Activated CD4-positive, CD25-positive, alpha-beta regulatory T cell (primary cell): ENCODE results near the gene AURKAIP1.
"Not testable (repeated sequence)": the region's sequence is repeated elsewhere in the genome, so short reads cannot be mapped to it uniquely, and the experiment has no call there.

Experiments used
- DNase-seq, 4 experiments: peaks; one replicate each; lab custom pipeline; 2025; lab: John Stamatoyannopoulos, UW

Gene AURKAIP1

DNA sequence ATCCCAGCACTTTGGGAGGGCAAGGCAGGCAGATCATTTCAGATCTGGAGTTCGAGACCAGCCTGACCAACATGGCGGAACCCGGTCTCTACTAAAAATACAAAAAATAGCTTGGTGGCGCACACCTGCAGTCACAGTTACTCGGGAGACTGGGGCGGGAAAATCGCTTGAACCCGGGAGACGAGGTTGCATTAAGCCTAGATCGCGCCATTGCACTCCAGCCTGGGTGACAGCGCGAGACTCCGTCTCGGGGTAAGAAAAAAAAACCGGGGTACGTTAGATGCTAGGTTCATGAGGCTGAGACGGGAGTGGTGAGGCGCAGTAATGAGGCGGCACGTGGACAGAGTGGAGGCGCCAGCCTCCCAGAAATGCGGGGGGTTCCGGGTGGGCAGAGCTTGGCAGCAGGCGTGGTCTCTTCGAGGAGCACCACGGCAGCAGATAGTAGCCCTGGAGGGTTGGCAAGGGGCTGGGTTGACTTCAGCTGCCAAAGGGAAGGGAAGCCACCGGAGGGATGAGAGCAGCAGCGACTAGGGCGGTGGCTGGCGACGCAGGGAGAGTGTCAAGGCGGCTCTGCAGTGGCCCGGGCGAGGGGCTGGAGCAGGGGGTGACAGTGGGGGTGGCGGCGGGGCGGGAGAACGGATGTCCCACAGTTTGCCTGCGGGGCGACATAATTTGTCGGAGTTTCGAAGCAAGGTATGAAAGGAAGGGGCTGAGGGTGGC lies 31.3 kb upstream of the AURKAIP1 start:
- DNase-seq, result no peak

DNA sequence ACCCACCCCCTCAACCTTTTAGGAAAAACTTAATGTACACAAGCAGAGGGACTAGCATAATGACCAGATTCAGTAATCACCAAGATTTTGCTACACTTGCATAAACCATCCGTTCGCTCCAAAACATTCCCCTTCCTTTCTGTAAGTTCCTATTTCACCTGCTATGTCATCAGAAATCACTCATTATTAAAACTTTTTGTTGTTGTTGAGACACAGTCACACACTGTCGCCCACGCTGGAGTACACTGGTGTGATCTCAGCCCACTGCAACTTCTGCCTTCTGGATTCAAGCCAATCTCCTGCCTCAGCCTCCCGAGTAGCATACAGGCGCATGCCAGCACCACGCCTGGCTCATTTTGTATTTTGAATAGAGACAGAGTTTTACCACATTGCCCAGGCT lies 28.6 kb upstream of the AURKAIP1 start:
- no peak for DNase-seq

DNA sequence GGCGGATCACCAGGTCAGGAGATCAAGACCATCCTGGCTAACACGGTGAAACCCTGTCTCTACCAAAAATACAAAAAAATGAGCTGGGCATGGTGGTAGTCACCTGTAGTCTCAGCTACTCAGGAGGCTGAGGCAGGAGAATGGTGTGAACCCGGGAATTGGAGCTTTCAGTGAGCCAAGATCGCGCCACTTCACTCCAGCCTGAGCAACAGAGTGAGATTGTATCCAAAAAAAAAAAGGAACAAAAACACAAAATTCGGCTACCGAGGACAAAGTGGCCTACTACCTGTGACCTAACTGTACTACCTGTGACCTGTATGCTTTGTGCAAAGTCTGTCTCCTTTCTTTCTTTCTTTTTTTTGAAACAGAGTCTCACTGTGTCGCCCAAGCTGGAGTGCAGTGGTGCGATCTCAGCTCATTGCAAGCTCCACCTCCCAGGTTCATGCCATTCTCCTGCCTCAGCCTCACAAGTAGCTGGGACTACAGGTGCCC lies 27.9 kb upstream of the AURKAIP1 start:
- DNase-seq, result not testable (repeated sequence)

DNA sequence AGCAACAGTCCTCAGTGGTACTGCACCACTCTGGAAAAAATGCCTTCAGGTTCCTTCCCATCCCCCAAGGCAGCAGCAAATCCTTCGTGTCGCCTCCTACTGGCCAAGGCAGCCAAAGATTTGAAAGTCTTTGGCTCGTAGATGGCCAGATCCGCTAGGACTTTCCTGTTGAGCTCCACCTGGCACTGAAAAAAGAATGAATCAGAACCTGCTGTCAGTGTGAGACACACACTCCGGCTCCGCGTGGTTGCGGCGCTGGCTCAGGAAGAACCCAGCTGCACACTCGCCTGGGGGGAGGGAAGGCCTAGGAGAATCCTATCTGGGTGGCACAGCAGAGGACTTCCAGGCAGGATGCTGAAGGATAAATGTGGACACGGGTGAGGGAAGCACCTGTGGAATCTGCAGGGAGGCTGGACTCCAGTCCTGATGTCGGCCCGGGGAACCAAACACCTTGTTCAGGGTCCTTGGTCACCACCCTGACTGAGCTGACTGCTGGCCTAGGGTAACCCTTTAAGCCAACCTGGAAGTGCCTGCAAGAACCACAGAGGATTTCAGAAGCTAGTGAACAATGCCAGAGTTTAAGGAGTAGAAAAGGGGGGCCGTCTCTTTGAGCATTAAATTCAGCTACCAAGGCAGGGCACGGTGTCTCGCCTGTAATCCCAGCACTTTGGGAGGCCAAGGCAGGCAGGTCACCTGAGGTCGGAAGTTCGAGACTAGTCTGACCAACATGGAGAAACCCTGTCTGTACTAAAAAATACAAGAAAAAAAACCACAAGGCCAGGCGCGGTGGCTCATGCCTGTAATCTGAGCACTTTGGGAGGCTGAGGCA lies 27.3 kb upstream of the AURKAIP1 start:
- no peak for DNase-seq

DNA sequence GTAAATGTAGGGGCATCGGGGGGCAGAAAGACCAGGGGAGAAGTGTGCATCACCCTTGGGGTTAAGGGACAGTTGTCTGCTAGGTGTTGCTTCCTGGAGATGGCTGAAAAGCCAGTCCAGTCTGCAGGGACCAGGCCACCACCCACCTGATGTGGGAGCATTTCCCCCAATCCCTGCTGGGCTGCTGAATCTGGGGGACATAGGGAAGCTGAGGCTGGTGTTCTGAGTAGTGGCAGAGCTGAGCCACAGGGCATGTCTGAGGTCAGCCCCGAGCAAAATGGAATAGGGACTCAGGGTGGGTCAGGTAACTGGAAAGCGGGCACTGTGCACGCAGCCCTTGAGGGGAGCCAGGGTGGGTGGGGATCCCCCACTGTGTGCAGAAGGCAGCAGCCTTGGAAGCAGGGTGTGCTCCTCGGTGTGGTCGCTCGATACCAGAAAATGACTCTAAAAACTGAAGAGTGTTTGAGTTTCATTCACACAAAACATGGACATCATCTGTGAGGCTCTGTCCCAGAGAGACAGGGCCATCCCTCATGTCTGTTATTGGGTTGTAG lies 26.5 kb upstream of the AURKAIP1 start:
- DNase-seq, result no peak

DNA sequence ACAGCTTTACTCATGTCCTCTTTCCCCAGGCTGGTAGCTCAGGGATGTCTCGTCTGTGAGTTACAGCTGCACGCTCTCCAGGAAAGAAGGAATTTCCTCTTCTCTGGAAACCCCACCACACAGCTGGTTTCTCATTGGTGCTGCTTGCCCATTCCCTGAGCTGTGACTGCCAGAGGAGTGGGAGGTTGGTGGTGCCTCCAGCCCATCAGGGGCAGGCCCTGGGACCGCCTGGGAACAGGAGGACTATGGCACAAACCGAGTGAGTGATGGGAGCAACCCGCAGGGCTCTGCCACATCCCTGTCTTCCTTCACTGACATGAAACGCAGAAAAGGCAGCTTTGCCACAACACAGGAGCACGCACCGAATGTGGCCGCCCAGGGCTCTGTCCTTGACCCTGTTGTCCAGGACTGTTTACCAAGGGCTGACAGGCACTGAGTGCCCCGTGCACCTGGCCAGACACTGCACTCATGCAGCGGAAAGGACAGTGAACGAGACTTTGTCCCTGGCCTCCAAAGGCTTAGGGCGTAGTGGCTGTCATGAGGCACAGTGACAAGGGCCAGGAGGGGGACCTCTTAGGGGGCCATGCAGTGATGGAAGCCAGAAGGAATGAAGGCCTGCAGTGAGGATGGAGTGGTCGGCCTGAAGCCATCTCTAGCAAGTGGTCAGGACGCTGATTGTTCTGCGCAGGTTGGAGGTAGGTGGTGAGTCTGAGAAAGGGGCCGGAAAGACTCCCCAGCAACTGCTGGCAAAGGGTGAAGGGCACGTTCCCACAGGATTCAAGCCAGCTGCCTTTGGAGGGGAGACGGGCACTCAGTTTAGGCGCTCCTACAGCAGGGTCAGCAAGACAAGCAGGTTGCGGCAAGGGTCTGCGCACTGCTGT lies 25.8 kb upstream of the AURKAIP1 start:
- no peak for DNase-seq

DNA sequence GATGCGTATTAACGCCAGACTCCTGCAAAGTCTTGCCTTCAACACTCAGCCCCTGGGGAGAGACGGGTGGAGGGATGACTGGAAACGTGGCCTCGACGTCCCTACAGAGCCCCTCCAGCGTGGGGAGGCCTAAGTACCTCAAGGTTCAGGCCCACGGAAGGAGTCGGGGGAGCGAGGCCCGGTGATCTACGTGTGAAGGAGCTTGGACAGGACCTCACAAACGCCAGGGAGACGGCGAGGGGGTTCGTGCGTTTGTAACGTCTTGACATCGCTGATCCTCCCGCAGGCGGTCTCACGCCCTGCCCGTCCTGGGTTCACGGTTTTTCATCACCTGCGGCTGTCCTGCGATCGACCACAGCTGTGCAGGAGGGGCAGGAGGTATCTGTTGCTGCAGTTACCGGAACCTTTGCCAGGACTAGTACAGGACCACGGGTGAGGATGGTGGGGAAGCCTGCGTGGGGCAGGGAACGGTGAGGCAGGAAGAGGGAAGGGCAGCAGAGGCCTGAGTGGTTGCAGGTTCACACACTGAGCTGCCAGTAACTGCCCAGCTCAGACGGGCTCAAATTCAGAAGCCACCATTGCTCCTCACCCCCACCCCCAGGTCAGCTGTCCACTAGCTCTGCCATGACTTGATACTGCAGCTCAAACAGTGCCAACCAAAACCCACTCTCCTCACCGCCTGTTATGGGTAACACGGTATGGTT lies 25.0 kb upstream of the AURKAIP1 start:
- no peak for DNase-seq

DNA sequence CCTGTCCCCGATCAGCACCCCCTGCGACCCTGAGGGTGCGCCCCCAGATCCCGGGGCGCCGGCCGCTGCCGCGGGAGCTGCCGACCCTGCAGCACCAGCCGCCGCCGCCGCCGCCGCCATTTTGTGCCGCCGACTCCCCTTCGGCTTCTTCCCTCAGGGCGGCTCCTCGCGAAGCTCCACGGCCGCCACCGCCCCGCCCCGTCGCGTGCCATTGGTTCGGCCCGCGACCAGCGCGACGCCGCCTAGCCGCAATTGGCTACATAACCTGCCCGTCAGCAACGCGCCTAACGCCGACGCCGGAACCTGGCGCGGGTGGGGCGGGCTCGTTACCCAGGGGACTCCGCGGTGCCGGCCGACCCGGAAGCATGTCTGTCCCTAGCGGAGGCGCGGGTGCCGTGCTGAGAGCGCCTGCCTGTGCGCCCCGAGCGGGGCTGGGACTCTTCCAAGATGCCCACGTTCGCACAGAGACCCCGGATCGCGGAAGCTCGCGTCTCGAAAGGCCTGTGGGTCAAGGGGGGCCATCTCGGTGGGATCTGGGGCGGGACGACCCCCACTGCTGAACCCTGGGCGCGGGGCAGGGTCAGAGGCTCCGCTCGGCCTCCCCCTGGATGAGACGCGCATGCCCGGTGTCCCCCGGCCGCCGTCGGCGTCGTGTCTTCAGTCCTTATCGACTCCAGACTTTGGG lies 24.3 kb upstream of the AURKAIP1 start, which contains the start of gene CCNL2:
CCNL2 (minus strand) TSS at position 149 of the 685 bp plus-strand sequence; CDS start at position 120, 29 bp downstream.
- peak; percentile 98 to 99 (median 98) for DNase-seq

DNA sequence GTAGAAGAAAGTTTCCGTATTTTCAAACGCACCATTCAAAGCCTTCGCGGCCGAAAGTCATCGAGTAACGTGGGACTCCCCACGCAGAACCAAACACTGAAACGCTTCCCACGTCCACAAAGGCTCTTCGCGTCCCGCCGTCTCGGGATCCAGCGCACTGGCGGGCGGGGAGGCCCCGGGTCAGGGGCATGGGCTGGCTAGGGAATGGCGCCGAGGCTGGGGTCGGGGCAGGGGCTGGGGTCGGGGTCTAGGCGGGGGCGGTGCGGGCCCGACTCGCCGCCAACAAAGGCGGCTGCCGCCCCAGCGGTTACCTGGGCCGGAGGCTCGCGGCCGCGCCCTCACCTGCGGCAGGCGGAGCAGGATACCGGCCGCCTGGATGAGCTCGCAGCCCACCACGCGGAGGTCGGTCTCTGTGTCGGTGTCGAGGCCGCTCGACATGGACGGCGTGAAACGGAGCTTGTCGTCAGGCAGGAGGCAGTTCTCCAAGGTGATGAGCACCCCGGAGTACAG lies 23.7 kb upstream of the AURKAIP1 start:
- no peak for DNase-seq

DNA sequence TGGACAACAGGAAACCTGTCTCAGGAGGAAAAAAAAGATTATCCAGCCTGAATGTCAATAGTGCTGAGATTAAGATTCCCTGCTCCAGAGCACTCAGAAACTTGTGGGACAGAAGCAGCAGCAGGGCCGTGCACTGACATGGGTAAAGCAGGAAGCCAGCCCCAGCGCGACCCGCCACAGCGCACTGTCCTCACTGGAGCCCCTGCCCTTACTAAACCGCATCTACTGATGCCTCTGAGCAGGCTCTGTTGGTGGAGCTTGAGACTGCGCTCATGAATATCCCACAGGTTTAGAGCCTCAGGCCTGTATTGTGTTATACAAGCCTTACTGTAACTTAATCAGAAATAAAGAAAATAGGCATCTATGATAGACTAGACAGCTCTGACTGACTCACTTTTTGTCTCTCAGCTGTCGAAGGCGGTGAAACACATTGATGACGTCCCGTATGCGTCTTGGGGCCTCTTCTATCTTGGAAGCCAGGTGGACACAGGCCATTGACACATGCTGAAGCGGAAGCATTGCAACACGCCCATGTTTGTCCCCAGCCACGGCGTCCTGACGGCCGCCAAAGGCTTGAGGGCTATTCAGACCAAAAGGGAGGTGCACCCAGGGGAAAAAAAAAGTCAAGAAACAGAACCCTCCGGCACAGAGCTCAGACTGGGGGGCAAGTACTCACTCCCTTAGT lies 23.0 kb upstream of the AURKAIP1 start:
- DNase-seq, result no peak

DNA sequence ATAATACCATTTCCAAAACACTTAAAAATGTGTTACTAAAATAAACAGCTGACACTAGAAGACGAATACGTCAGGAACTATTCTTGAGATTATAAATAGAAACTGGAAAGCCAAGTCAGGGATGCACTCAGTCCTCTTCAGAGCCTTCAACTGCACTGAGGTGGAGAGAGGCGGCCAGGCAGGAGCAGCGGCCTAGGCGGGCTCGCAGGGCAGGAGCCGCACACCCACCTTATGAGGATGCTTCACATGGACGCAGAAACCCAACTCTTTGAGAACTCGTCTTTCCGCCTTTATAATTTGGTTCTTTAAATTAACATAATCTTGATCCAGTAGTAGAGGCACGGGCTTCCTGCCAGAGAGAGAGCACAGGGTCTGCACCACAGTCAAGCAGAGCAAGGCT lies 20.2 kb upstream of the AURKAIP1 start:
- DNase-seq, result no peak

DNA sequence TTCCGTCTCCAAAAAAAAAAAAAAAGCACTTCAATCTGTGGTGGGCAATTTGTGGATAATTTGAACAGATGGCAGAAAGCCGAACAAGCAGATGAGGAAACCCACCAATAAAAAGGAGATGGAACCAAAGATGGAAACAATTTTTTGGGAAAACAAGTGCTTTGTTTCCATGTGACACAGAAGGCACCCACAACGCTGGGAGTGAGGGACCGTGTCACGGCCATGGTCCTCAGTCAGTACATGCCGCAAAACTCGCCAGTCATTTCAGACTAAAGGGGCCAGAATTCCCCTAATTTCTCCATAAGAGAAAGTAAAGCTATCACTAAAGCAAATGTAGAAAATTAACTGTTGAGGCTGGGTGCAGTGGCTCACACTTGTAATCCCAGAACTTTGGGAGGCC lies 19.1 kb upstream of the AURKAIP1 start:
- DNase-seq, result no peak

DNA sequence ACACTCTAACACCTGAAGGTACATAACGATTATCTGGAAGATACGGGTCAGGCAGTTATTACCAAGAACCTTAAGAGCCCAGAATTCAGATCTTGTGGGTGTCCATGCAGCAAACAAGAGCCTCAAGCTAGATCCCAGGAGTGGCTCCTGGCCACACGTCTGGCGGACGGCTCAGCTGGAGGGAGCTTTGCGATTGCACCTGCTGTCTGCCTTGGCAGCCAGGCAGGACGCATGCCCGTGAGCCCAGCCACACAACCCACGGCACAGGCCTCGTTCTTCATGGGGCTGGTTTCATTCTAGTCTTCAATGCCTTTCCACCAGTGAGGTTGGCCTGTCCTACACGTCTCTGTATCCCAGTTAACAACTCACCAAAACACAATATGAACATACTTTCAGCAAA lies 18.4 kb upstream of the AURKAIP1 start:
- DNase-seq, result no peak

DNA sequence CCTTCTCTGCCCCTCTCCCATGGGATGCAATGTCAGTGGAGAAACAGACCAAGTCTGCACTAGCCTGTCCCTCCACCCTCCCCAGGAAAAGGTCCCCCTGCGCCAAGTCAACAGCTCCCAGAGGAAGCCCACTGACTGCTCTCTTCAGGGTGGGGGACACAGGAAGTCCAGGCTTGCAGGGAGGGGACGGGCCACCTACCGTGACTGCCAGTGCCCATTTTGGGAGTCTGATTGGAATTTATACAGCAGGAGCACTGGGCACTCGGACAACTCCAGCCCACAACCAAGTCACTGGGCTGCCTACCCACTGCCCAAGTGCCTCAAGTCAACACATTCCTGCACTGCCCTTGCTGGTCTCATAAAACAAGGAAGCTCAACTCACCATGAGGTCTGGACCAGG lies 18.0 kb upstream of the AURKAIP1 start:
- no peak for DNase-seq

DNA sequence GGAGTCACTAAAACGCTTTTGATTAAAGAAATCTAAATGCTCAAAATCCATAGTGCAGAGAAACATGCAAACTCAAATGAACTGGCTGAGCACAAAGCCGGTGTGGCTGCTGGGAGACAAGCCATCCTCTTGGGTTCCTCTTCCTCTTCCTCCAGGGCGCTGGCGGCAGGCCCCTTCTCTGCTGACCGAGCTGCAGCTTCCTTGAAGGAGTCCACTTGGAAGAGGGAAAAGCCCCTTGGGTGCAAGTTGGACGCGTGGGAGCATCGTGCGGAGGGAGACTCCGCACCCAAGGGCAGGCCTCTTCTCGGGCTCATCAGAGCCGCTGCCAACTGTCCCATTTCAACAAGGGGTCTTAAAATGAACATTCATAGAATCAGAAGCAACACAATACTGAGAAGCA lies 16.2 kb upstream of the AURKAIP1 start:
- no peak for DNase-seq

DNA sequence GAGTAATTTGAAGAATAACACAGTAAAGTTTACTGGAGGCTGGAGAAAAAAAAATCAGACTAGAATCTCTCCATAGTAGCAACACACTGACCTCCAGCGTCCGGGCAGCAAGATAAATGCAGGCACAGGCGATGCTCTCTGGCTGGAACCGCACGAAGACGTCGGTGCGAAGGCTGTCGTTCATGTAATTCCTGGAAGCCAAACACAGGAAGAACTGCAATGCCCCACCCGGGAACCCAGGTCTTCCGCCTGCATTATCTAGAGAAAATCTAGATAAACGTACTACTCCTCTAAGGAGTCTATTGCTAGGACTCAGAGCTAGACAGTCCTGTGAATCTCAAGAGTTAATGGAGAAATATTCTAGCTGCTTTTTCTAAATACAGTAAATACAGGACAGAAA lies 15.7 kb upstream of the AURKAIP1 start:
- DNase-seq, result no peak

DNA sequence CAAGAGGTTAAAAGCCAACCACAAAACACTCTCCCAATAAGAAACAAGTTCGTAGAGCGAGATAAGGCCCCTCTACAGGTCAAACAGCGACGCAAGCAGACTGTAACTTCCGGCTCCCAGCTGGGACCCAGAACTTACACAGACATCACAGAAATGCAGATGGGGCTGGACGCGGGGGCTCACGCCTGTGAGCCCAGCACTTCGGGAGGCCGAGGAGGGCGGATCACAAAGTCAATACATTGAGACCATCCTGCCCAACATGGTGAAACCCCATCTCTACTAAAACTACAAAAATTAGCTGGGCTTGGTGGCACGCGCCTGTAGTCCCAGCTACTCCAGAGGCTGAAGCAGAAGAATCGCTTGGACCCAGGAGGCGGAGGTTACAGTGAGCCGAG lies 13.1 kb upstream of the AURKAIP1 start:
- no peak for DNase-seq

DNA sequence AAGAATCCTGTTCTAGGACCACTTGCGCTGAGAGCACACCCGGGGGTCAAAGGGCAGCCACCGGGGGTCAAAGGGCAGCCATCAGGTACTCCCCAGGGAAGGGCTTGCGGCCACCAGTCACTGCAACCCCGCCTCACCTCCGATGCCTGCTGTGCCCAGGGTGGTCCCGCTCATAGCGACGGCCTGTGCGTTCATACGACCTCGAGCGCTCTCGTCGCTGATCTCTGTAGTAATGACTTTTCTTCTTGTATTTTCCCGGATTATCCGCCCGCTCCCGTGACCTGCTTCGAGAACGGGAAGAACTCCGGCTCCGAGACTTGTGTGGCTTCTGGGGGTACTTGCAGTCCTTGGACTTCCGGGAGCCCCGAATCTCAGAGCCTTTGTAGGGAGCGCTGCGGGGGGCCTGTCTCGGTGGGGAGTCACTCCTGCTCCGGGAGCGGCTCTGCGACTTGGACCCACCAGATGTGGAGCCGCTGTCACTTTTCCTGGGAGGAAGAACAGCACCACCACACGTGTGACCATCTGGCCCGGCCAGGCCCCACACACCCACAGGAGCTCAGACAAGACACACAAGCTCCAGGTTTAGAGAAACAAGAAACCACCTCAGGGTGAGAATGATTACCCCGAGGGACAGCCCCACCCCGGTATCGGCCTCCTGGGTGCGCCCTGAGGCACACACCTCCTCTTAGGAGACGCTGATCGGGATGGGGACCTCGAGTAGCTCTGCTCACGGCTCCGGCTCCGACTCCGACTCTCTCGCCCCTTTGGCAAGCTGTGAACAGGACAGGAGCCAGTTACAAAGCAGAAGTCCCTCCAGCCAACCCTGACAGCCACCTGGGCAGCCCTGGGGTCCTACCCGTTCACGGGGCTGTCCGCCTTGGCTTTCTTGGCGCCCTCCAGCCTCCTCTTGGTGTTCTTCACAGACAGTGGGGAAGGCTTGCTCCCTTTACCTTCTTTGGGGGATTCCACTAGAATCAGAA lies 12.4 kb upstream of the AURKAIP1 start:
- no peak for DNase-seq

DNA sequence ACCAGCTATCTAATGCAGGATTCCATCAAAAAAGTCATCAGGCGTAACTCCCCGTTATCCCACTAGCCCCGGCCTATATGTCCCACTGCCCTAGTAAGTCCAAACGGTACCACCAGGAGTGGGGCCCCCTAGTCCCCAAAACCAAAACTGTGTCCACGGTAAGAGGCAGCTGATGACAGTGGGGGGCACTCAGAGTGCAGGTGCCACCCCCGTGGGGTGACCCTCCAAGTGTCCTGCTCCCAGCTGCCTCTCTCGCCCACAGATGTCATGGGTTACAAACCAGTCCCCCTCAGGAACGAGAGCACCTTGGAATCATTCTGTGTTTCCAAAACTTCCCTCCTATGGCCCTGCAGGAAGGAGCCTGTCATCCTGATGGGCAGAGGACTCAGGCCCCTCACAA lies 10.9 kb upstream of the AURKAIP1 start:
- DNase-seq, result no peak
